Measurements from ENCODE around the gene FANCE. TPM values are rescaled to one million over a fixed set of nuclear protein-coding genes. Genes with fewer than 3 reads are reported as not detected.
A peak's percentile ranks its signal among the peaks of the same experiment; 100 is the strongest.

The FANCE gene
- total RNA-seq, 4 donors from 2014 or later: 2.6 to 5.0 (median 3.8) TPM

DNA sequence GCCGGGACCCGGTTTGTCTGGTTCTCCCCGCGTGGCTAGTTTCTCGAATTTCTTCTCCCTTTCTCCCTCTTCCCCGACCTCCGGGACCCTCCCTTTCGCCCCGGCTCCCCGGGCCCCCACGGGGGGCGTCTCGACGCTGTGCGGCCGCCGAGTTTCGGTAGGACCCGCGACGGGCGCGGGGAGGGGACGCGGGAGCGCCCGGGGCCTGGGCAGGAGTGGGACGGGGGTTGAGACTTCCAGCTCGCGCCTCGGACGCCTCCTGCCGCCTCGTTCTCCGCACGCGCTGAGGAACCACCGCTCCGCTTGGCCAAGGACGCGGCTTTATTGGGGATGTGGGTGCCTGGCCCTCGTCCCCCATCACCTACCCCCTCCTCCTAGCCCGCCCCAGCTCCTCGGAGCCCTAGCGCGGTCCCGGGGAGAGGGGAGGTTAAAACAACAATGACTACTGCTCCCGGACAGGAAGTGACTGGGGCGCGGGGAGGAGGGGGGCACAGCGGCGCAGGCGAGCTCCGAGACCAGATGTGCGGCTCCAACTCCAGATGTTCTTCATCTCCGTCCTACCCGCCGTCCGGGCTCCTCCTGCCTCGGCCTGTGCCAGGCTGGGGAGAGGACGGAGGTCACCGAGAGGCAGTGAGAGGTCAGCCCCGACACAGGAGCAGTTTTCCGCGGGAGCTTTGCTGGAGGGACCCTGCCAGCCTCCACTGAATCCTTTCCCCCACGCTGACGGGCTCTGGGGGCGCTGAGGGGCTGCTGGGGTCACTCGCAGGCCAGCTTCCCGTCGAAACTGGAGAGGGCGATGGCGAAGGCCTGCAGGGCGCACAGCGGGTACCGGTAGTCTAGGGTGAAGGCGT lies 45.7 kb downstream of the FANCE start:
- no CpG with 5 or more reads among the region's 77 CpGs for WGBS, 2 donors (ENCODE audit: low coverage in 1 of 2)

DNA sequence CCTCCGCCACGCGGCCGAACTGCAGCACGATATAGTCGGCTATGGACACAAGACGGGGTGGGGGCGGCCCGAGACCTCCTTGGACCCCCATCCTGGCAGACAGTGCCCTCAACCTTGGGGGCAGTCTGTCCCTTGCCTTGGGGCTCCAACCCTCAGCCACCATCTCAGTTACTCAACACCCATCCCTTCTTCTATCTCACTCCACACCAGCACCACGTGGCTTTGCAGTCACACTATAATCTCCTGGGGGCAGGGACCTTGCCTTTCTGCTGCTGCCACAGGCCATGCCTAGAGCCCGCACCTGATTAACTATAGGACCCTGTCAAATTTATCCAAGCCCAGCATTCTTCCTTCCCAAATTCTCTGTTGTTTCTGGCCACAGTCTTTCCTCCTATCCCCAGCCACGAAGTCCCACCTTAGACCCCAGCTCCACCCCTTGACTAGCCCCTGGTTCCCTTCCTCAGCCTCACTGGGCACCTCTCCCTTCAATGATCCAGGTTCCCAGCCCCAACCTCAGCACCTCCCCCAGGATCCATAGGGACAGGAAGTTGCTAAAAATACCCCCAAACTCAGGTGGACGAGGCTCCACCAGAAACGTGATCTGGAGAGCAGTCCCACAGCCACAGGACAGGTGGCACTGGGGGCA lies 46.4 kb downstream of the FANCE start:
- TF ChIP-seq POLR2AphosphoS5 (IDR thresholded peaks at IDR 0.05): no peak
- no peak for TF ChIP-seq POLR2A (IDR thresholded peaks at IDR 0.05)
- TF ChIP-seq EP300 (IDR thresholded peaks at IDR 0.05): no peak
- TF ChIP-seq, protein P1, sequence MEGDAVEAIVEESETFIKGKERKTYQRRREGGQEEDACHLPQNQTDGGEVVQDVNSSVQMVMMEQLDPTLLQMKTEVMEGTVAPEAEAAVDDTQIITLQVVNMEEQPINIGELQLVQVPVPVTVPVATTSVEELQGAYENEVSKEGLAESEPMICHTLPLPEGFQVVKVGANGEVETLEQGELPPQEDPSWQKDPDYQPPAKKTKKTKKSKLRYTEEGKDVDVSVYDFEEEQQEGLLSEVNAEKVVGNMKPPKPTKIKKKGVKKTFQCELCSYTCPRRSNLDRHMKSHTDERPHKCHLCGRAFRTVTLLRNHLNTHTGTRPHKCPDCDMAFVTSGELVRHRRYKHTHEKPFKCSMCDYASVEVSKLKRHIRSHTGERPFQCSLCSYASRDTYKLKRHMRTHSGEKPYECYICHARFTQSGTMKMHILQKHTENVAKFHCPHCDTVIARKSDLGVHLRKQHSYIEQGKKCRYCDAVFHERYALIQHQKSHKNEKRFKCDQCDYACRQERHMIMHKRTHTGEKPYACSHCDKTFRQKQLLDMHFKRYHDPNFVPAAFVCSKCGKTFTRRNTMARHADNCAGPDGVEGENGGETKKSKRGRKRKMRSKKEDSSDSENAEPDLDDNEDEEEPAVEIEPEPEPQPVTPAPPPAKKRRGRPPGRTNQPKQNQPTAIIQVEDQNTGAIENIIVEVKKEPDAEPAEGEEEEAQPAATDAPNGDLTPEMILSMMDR (IDR thresholded peaks at IDR 0.05): no peak
- peaks cover 0 to 46% (median 17%) of the 10 kb centered on the region in 3 donors for H3K4me1 ChIP-seq
- H3K27me3 ChIP-seq: peaks cover 10% of the 10 kb centered on the region
- ATAC-seq: no peak
- no peaks in the 10 kb centered on the region for H3K36me3 ChIP-seq
- H3K27ac ChIP-seq: peak overlapping the region in 3 of 4 donors; percentile 98 to 100 (median 99)
- 52 to 67% methylated on average over 1 to 3 of the region's 14 CpGs for WGBS, 2 donors (ENCODE audit: low coverage in 1 of 2)
- peak overlapping the region in 1 of 2 donors; percentile 96 for H3K4me3 ChIP-seq
- H3K9me3 ChIP-seq: no peaks in the 10 kb centered on the region

More for the DNA sequence above, 45.7 kb downstream of the FANCE start:
- peak; percentile 78 for TF ChIP-seq POLR2AphosphoS5 (IDR thresholded peaks at IDR 0.05)
- TF ChIP-seq EP300 (IDR thresholded peaks at IDR 0.05): no peak
- peak in 1 of 2 donors; percentile 42 for TF ChIP-seq POLR2A (IDR thresholded peaks at IDR 0.05)
- TF ChIP-seq, protein P1 (IDR thresholded peaks at IDR 0.05): peak in 2 of 4 experiments; percentile 17 to 55
- Histone ChIP-seq H3K36me3 (no peaks in the 10 kb centered on the region), H3K4me3 (peak overlapping the region; percentile 77 to 96), H3K27ac (peak overlapping the region; percentile 92 to 100 (median 98)), H3K9me3 (no peaks in the 10 kb centered on the region), H3K4me1 (peaks cover 0 to 53% (median 22%) of the 10 kb centered on the region in 3 donors), H3K27me3 (peaks cover 3% of the 10 kb centered on the region)
- peak; percentile 47 for ATAC-seq

DNA sequence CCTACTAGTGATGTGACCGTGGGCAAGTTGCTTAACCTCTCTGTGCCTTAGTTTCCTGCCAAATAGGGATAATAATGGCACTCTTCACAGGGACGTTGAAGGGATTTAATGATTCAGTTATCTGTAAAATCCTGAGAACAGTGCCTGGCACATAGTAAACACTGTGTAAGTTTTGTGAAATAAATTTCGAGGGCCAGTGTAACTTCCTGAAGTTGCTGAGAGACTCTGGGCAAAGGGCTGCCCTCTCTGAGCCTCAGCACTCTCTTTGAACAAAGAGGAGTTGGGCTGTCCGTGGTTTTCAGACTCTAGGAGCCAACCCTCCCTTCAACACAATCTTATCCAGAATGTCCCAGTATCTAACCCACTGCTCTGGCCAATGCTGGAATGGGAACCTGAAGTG lies 47.2 kb downstream of the FANCE start:
- 69 to 82% methylated on average over 4 of the region's 4 CpGs for WGBS, 2 donors (ENCODE audit: low coverage in 1 of 2)
- ATAC-seq: no peak
- H3K27me3 ChIP-seq: peaks cover 18% of the 10 kb centered on the region
- no peaks in the 10 kb centered on the region for H3K36me3 ChIP-seq
- H3K4me1 ChIP-seq: peaks cover 0 to 38% (median 13%) of the 10 kb centered on the region in 3 donors
- no peak for TF ChIP-seq POLR2A (IDR thresholded peaks at IDR 0.05)
- TF ChIP-seq POLR2AphosphoS5 (IDR thresholded peaks at IDR 0.05): no peak
- no peak for TF ChIP-seq EP300 (IDR thresholded peaks at IDR 0.05)
- TF ChIP-seq, protein P1 (IDR thresholded peaks at IDR 0.05): no peak
- H3K4me3 ChIP-seq: no peak overlapping the region
- no peak overlapping the region for H3K27ac ChIP-seq
- H3K9me3 ChIP-seq: no peaks in the 10 kb centered on the region

DNA sequence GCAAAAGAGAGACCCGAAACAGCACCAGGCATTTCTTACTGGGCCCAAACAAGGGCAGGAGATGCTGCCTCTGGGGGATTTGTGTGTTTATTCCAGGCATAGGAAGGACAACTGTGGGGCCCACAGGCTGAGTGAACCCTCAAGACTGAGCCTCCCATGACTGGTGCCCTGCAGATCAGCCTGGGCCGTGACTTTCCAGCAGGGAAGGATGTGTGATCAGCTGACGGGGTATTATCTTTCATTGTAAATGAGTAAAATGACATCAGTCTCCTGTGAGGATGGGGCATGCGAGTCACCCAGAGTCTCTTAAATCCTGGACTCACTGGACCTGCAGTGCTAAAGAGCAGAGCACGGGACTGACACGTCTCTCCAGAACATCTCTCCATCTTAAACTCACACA lies 48.6 kb downstream of the FANCE start:
- Histone ChIP-seq H3K27ac (no peak overlapping the region), H3K4me1 (peaks cover 0 to 24% (median 7%) of the 10 kb centered on the region in 3 donors), H3K9me3 (no peaks in the 10 kb centered on the region), H3K4me3 (no peak overlapping the region), H3K27me3 (peaks cover 32% of the 10 kb centered on the region), H3K36me3 (no peaks in the 10 kb centered on the region)
- no peak for TF ChIP-seq POLR2A (IDR thresholded peaks at IDR 0.05)
- no peak for TF ChIP-seq POLR2AphosphoS5 (IDR thresholded peaks at IDR 0.05)
- TF ChIP-seq EP300 (IDR thresholded peaks at IDR 0.05): no peak
- TF ChIP-seq, protein P1 (IDR thresholded peaks at IDR 0.05): no peak
- 53 to 78% methylated on average over 3 to 6 of the region's 6 CpGs for WGBS, 2 donors (ENCODE audit: low coverage in 1 of 2)
- no peak for ATAC-seq

All from gastroesophageal sphincter (tissue), 4 donors.